SK-N-SH (cell line): ENCODE data around the gene YOD1.

Experiments
- CTCF ChIP-seq: fragments of 200-600 bp; sonication (generic); IDR thresholded peaks from 2 replicates; pipeline ENCODE4 v1.6.1; 2017; ENCODE audit warnings: antibody characterized with exemption, mild to moderate bottlenecking, moderate library complexity
- GABPA ChIP-seq: IDR thresholded peaks from 2 replicates; pipeline ENCODE4 v1.4.0; 2012; ENCODE audit warnings: low read depth, mild to moderate bottlenecking
- MXI1 ChIP-seq: IDR thresholded peaks from 2 replicates; pipeline ENCODE4 v1.6.1; 2012; ENCODE audit warnings: mild to moderate bottlenecking, low read depth, low read length, improper control_type of control experiment
- TF ChIP-seq, protein P1 (sequence below): fragments of 150-350 bp; IDR thresholded peaks from 2 replicates; pipeline ENCODE4 v1.6.1; 2017; ENCODE audit warnings: antibody characterized with exemption, low read length, low read depth, borderline replicate concordance

DNA sequence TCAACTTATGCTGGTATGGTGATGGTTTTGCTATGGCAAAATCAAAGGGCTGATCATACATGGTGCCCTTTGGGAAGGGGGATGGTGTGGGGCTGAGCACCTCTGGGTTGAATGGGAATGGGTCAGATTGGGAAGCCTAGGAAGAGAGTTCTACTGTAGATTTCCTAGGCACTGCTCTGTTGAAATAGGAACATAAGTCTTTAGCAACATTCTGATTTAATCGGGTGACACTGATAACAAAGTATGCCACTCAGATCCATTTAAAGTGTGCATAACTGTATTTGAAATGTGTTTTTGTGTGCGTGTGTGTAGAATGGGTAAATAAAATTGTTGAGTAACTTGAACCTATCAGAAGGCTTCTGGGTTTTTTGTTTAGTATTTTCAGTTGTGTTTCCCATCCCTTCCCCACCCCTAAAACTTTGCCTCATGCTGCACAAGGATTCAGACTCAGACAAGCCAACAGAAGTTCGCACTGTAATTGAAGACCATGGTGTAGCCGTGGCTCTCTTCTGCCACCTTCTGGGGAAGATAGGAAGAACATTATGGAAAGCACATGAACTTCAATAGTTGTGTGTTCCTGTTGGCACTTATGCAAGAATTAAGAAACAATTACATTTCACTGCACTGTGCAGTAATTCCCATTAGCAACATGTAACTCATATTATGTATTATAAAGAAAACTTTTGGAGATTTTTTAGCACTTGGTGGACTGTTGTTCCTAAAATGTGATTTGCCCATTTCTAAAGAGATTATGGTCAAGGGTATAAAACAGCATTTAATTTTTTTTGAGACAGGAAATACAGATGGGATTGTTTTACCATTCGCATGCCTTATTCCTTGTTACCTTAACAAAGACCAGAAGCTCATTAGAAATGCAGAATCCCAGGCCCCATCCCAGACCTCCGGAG is 26.7 kb upstream of the YOD1 start:
- peak; percentile 92 for TF ChIP-seq CTCF
- no peak for TF ChIP-seq GABPA
- peak; percentile 27; the same call in 1 of the 2 replicates for TF ChIP-seq MXI1
- TF ChIP-seq, protein P1, sequence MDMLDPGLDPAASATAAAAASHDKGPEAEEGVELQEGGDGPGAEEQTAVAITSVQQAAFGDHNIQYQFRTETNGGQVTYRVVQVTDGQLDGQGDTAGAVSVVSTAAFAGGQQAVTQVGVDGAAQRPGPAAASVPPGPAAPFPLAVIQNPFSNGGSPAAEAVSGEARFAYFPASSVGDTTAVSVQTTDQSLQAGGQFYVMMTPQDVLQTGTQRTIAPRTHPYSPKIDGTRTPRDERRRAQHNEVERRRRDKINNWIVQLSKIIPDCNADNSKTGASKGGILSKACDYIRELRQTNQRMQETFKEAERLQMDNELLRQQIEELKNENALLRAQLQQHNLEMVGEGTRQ: no peak
